Measurements from ENCODE around the gene PPP3R1.

The PPP3R1 gene

DNA sequence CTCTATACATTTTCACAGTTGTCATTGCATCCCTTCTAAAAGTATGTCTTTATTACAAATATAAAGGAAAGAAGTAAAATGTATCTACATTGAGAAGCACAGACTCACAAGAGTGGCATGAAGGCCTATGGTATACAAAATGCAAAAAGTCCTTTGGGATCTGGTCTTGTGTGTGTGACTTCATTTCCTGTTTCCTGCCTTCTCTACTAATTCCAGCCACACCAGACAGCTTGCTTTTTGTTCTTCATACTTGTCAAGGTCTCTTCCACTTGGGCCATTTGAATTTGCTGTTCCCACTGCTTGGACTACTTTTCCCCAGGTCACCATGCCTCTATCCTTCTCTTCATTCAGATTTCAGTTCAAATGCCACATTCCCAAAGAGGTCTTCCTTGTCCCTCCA, 101.3 kb downstream of the PPP3R1 start:
- no peak overlapping the region for H3K4me3 ChIP-seq (ENCODE audit: insufficient read depth, low read length, poor library complexity, severe bottlenecking)
- H3K9me3 ChIP-seq (ENCODE audit: insufficient read depth, low read length) = no peaks in the 10 kb centered on the region
- H3K9me2 ChIP-seq (replicated peaks; ENCODE audit: insufficient read depth, low read length) = no peaks in the 10 kb centered on the region
- no peak overlapping the region for H3K9ac ChIP-seq (ENCODE audit: low read length)
- H3K4me2 ChIP-seq (ENCODE audit: low read depth, low read length, poor library complexity, severe bottlenecking) = no peak overlapping the region
- TF ChIP-seq, protein P1, sequence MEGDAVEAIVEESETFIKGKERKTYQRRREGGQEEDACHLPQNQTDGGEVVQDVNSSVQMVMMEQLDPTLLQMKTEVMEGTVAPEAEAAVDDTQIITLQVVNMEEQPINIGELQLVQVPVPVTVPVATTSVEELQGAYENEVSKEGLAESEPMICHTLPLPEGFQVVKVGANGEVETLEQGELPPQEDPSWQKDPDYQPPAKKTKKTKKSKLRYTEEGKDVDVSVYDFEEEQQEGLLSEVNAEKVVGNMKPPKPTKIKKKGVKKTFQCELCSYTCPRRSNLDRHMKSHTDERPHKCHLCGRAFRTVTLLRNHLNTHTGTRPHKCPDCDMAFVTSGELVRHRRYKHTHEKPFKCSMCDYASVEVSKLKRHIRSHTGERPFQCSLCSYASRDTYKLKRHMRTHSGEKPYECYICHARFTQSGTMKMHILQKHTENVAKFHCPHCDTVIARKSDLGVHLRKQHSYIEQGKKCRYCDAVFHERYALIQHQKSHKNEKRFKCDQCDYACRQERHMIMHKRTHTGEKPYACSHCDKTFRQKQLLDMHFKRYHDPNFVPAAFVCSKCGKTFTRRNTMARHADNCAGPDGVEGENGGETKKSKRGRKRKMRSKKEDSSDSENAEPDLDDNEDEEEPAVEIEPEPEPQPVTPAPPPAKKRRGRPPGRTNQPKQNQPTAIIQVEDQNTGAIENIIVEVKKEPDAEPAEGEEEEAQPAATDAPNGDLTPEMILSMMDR (IDR thresholded peaks at IDR 0.05; ENCODE audit: insufficient read depth, low read length, poor library complexity, severe bottlenecking) = no peak
- no peak for TF ChIP-seq EZH2phosphoT487 (conservative IDR thresholded peaks at IDR 0.05; ENCODE audit: low read length)
- no peak overlapping the region for H3K27ac ChIP-seq (ENCODE audit: low read depth, low read length)
- H3K79me2 ChIP-seq (ENCODE audit: insufficient read depth, low read length) = peaks cover 24% of the 10 kb centered on the region
- no peaks in the 10 kb centered on the region for H3K27me3 ChIP-seq (ENCODE audit: low read length)
- no peaks in the 10 kb centered on the region for H4K20me1 ChIP-seq (ENCODE audit: low read depth, low read length)
- no peak overlapping the region for H2AFZ ChIP-seq (ENCODE audit: low read depth, low read length, severe bottlenecking)
- no peaks in the 10 kb centered on the region; the same call in 1 of the 2 replicates for H3K36me3 ChIP-seq (ENCODE audit: low read length)
- peaks cover 11% of the 10 kb centered on the region; the same call in 1 of the 2 replicates for H3F3A ChIP-seq (ENCODE audit: insufficient read depth)

DNA sequence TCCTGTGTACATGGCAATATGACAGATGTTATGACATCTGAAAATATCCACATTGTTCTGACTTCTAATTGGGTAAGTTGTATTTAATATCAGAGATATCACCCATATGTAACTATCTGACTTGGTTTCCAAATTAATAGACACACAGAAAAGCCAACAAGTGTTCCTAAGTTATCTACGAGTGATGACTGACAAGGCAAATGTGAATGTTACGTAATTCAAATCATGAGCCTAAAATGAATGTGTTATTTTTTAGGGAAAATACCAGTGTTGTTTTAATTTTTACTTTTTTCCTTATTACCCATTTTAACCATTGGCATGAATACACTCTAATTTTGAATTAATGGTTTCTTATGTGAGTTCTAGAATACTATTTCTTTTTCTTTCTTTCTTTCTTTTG, 110.5 kb downstream of the PPP3R1 start:
- Histone ChIP-seq H4K20me1 (ENCODE audit: low read depth, low read length) (no peaks in the 10 kb centered on the region), H3K9ac (ENCODE audit: low read length) (no peak overlapping the region), H3K36me3 (ENCODE audit: low read length) (peaks cover 8% of the 10 kb centered on the region; the same call in 1 of the 2 replicates), H3K4me2 (ENCODE audit: low read depth, low read length, poor library complexity, severe bottlenecking) (no peak overlapping the region), H3K4me3 (ENCODE audit: insufficient read depth, low read length, poor library complexity, severe bottlenecking) (no peak overlapping the region), H3K27me3 (ENCODE audit: low read length) (no peaks in the 10 kb centered on the region), H3K27ac (ENCODE audit: low read depth, low read length) (no peak overlapping the region), H3K9me3 (ENCODE audit: insufficient read depth, low read length) (no peaks in the 10 kb centered on the region), H2AFZ (ENCODE audit: low read depth, low read length, severe bottlenecking) (no peak overlapping the region), H3F3A (ENCODE audit: insufficient read depth) (0 out of 2 replicates have a peak, but pooled peaks cover 2% of the 10 kb centered on the region), H3K79me2 (ENCODE audit: insufficient read depth, low read length) (no peaks in the 10 kb centered on the region), H3K9me2 (replicated peaks; ENCODE audit: insufficient read depth, low read length) (no peaks in the 10 kb centered on the region)
- no peak for TF ChIP-seq EZH2phosphoT487 (conservative IDR thresholded peaks at IDR 0.05; ENCODE audit: low read length)
- TF ChIP-seq, protein P1 (IDR thresholded peaks at IDR 0.05; ENCODE audit: insufficient read depth, low read length, poor library complexity, severe bottlenecking) = no peak

DNA sequence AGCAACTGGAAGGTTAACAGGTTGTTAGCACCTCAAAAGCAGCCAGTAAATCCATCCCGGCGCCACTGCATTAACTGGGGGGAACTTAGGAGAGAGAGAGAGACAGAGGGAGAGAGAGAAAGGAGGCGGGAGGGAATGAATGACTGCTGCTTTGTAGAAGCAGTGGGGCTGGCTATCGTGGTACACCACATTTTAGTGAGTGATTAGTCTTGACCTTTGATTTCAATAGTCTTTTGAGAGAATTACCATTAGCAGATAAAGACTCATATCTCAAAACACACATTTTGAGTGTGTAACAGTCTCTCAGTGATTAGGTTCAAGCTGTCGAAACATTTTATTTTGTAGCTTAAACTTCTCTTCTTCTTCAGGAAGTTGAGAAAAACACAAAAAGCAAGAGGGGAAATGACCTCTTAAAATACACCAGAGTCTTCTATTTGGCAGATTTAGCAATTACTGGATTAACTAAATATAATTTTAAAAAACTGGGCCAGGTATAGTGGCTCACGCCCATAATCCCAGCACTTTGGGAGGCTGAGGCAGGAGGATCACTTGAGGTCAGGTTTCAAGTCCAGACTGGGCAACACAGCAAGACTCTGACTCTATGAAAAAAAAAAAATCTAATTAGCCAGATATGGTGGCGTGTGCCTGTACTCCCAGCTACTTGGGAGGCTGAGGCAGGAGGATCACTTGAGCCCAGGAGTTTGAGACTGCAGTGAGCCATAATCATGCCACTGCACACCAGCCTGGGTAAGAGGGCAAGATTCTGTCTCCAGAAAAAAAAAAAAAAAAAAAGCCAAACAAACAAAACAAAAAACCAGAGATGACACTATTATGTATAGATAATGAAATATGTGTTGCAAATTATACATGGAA, 116.6 kb downstream of the PPP3R1 start:
- no peaks in the 10 kb centered on the region for H4K20me1 ChIP-seq (ENCODE audit: low read depth, low read length)
- no peaks in the 10 kb centered on the region for H3K79me2 ChIP-seq (ENCODE audit: insufficient read depth, low read length)
- H3K4me3 ChIP-seq (ENCODE audit: insufficient read depth, low read length, poor library complexity, severe bottlenecking) = no peak overlapping the region
- H3K9me2 ChIP-seq (replicated peaks; ENCODE audit: insufficient read depth, low read length) = no peaks in the 10 kb centered on the region
- peaks cover 4% of the 10 kb centered on the region; the same call in 1 of the 2 replicates for H3K36me3 ChIP-seq (ENCODE audit: low read length)
- no peak for TF ChIP-seq EZH2phosphoT487 (conservative IDR thresholded peaks at IDR 0.05; ENCODE audit: low read length)
- TF ChIP-seq, protein P1 (IDR thresholded peaks at IDR 0.05; ENCODE audit: insufficient read depth, low read length, poor library complexity, severe bottlenecking) = no peak
- H2AFZ ChIP-seq (ENCODE audit: low read depth, low read length, severe bottlenecking) = no peak overlapping the region
- H3K9me3 ChIP-seq (ENCODE audit: insufficient read depth, low read length) = no peaks in the 10 kb centered on the region
- H3K4me2 ChIP-seq (ENCODE audit: low read depth, low read length, poor library complexity, severe bottlenecking) = no peak overlapping the region
- no peaks in the 10 kb centered on the region for H3F3A ChIP-seq (ENCODE audit: insufficient read depth)
- no peak overlapping the region for H3K9ac ChIP-seq (ENCODE audit: low read length)
- H3K27me3 ChIP-seq (ENCODE audit: low read length) = no peaks in the 10 kb centered on the region
- H3K27ac ChIP-seq (ENCODE audit: low read depth, low read length) = no peak overlapping the region

Measured in SU-DHL-6 (cell line).